Fibroblast of lung (primary cell): ENCODE data around the gene ASPN.
A peak's percentile ranks its signal among the peaks of the same experiment; 100 is the strongest.

Experiments
- CTCF ChIP-seq, 2 donors: IDR thresholded peaks in 1 of 2; conservative IDR thresholded peaks in 1 of 2; 1 replicate in 1 of 2; 2 replicates in 1 of 2; pipeline ENCODE4 v1.5.1; 2011 to 2012; ENCODE audit warnings: low read length in 2 of 2, control low read depth in 1 of 2, inconsistent platforms in 1 of 2, low read depth in 1 of 2, mild to moderate bottlenecking in 1 of 2
- EZH2 ChIP-seq: IDR thresholded peaks from 2 replicates; pipeline ENCODE4 v1.5.1; 2012; ENCODE audit warnings: low read length, control low read depth, mild to moderate bottlenecking; ENCODE audit errors: missing control alignments

GRCh38 chr9:92438900-92439526 is 43.3 kb downstream of the ASPN start:
- TF ChIP-seq CTCF (conservative IDR thresholded peaks at IDR 0.05 in 1 of 2, IDR thresholded peaks at IDR 0.05 in 1 of 2; ENCODE audit: low read depth in 1 of 2, low read length in 2 of 2) (peak; percentile 6 to 12), EZH2 (no peak)
